ENCODE data around the gene IRAK2. TPM values are rescaled to one million over a fixed set of nuclear protein-coding genes. Genes with fewer than 3 reads are reported as not detected.

Gene IRAK2
- total RNA-seq, 4 donors from 2014 or later = 1.5 to 10.8 (median 4.7) TPM

GRCh38 chr3:10289787-10290355 lies 125.2 kb downstream of the IRAK2 start:
- Histone ChIP-seq H3K27me3 (no peaks in the 10 kb centered on the region), H3K9me3 (no peaks in the 10 kb centered on the region), H3K4me3 (no peak overlapping the region), H3K4me1 (peaks cover 0 to 10% (median 0%) of the 10 kb centered on the region in 4 donors), H3K36me3 (peaks cover 0 to 67% (median 0%) of the 10 kb centered on the region in 3 donors), H3K27ac (no peak overlapping the region)
- DNase-seq (ENCODE audit: low spot score in 2 of 2) = no peak
- no peak for TF ChIP-seq EP300 (IDR thresholded peaks at IDR 0.05)
- TF ChIP-seq, protein P1, sequence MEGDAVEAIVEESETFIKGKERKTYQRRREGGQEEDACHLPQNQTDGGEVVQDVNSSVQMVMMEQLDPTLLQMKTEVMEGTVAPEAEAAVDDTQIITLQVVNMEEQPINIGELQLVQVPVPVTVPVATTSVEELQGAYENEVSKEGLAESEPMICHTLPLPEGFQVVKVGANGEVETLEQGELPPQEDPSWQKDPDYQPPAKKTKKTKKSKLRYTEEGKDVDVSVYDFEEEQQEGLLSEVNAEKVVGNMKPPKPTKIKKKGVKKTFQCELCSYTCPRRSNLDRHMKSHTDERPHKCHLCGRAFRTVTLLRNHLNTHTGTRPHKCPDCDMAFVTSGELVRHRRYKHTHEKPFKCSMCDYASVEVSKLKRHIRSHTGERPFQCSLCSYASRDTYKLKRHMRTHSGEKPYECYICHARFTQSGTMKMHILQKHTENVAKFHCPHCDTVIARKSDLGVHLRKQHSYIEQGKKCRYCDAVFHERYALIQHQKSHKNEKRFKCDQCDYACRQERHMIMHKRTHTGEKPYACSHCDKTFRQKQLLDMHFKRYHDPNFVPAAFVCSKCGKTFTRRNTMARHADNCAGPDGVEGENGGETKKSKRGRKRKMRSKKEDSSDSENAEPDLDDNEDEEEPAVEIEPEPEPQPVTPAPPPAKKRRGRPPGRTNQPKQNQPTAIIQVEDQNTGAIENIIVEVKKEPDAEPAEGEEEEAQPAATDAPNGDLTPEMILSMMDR (IDR thresholded peaks at IDR 0.05) = no peak
- TF ChIP-seq POLR2A (IDR thresholded peaks at IDR 0.05) = no peak
- 76 to 89% methylated on average over 7 to 9 of the region's 9 CpGs for WGBS, 2 donors

DNA sequence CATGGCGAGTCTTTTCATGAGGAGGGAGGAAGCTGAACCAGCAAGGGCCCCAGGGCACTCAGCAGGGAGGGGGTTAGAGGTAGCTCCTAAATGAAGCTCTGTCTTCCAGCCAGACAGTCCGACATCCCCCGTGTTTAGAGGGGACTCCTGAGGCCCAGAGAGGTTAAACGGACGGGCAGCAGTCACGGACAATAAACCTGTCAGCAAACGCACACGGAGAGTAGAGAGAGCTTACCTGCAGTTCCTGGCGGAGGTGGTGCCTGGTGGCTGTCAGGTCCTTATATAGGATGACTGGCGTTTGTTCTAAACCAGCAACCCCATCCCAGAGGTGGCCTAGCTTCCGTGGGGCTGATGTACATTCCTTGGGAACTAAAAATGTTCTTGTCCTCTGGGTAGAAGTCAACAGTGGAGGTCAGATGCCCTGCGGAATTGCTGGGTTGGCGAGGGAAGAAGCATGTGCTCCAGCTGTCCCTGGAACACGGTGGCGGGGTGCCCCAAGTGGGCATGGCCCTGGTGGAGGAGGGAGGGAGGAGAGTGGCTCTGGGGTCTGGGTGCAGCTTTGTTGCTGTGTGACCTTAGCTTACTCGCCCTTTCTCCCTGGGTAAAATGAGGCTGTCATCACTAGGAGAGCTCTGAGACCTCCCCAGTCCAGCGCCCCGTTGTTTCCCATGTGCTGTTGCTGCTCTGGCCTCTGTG lies 125.9 kb downstream of the IRAK2 start:
- 47 to 53% methylated on average over 18 of the region's 18 CpGs for WGBS, 2 donors
- no peaks in the 10 kb centered on the region for H3K9me3 ChIP-seq

DNA sequence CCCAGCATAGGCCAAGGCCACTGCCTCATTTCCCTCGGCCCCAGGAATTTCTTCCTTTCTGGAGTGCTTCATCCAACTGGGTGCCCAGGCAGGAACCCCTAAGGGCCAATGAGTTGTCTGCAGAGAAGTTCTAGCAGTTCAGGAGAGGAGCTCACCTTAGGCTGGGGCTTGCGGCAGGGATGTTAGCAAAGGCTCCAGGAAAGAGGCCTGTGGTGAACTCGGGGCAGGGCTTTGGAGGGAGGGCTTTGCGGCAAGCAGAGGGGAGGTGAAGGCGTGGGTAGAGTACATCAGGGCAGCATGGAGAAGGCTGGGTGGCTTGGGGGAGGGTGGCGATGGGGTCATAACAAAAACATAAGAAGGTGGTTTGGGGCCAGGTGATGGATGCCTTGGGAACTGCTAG lies 126.9 kb downstream of the IRAK2 start:
- Histone ChIP-seq H3K27ac (no peak overlapping the region), H3K27me3 (no peaks in the 10 kb centered on the region), H3K9me3 (no peaks in the 10 kb centered on the region), H3K4me3 (no peak overlapping the region), H3K4me1 (peaks cover 0 to 10% (median 0%) of the 10 kb centered on the region in 4 donors), H3K36me3 (peaks cover 0 to 65% (median 0%) of the 10 kb centered on the region in 3 donors)
- WGBS, 2 donors = 91 to 93% methylated on average over 6 of the region's 6 CpGs
- no peak for DNase-seq (ENCODE audit: low spot score in 2 of 2)
- TF ChIP-seq, protein P1 (IDR thresholded peaks at IDR 0.05) = no peak
- TF ChIP-seq EP300 (IDR thresholded peaks at IDR 0.05) (no peak), POLR2A (IDR thresholded peaks at IDR 0.05) (no peak)

More for the DNA sequence above, 125.9 kb downstream of the IRAK2 start:
- peaks cover 0 to 10% (median 0%) of the 10 kb centered on the region in 4 donors for H3K4me1 ChIP-seq
- no peak overlapping the region for H3K27ac ChIP-seq
- no peaks in the 10 kb centered on the region for H3K27me3 ChIP-seq
- TF ChIP-seq EP300 (IDR thresholded peaks at IDR 0.05) (no peak), POLR2A (IDR thresholded peaks at IDR 0.05) (no peak)
- TF ChIP-seq, protein P1 (IDR thresholded peaks at IDR 0.05) = no peak
- DNase-seq (ENCODE audit: low spot score in 2 of 2) = no peak
- no peak overlapping the region for H3K4me3 ChIP-seq
- peaks cover 0 to 62% (median 0%) of the 10 kb centered on the region in 3 donors for H3K36me3 ChIP-seq

- Histone ChIP-seq H3K4me1 (peaks cover 0 to 4% (median 0%) of the 10 kb centered on the region in 4 donors), H3K27me3 (no peaks in the 10 kb centered on the region), H3K27ac (no peak within 1 kb of the TSS), H3K36me3 (peaks cover 0 to 70% (median 0%) of the 10 kb centered on the region in 3 donors), H3K9me3 (no peaks in the 10 kb centered on the region), H3K4me3 (no peak within 1 kb of the TSS)
- DNase-seq (ENCODE audit: low spot score in 2 of 2) = no peak
- WGBS, 2 donors = 77 to 83% methylated on average over 12 of the region's 12 CpGs
- TF ChIP-seq EP300 (IDR thresholded peaks at IDR 0.05) (no peak), POLR2A (IDR thresholded peaks at IDR 0.05) (no peak)
- TF ChIP-seq, protein P1 (IDR thresholded peaks at IDR 0.05) = no peak
These were observed 128.0 kb downstream of the IRAK2 start, which contains the start of gene GHRL for GRCh38 chr3:10292505-10293419. TSS of gene GHRL (minus strand) at chr3:10292947. CDS start at chr3:10290180, 2,767 bp downstream.

Small RNA genes within 50 kb of the gene (small RNA-seq; reads per million reads assigned to genes)
- gene RF02126 = not detected

Other genes with a start within 250 kb of the IRAK2 start
- gene IL17RC, start 247.8 kb upstream of the IRAK2 start, total RNA-seq = 10 to 100 TPM; 60.4 to 68.4 (median 65.1) TPM
- 10 to 100 TPM; 18.2 to 54.9 (median 27.5) TPM for gene CRELD1, start 231.1 kb upstream of the IRAK2 start, total RNA-seq
- gene PRRT3, start 212.5 kb upstream of the IRAK2 start, total RNA-seq = 1 to 10 TPM; 2.2 to 3.3 (median 2.7) TPM
- 10 to 100 TPM; 16.1 to 30.6 (median 25.1) TPM for gene EMC3, start 178.1 kb upstream of the IRAK2 start, total RNA-seq
- gene FANCD2, start 138.5 kb upstream of the IRAK2 start, total RNA-seq = 10 to 100 TPM in 2 of 4 donors, 1 to 10 TPM in 2; 2.0 to 13.7 (median 7.6) TPM
- not detected for gene FANCD2OS, start 56.7 kb upstream of the IRAK2 start, total RNA-seq
- 10 to 100 TPM; 50.2 to 97.5 (median 77.5) TPM for gene BRK1, start 49.2 kb upstream of the IRAK2 start, total RNA-seq
- 10 to 100 TPM; 24.0 to 45.9 (median 37.0) TPM for gene VHL, start 23.1 kb upstream of the IRAK2 start, total RNA-seq
- gene TATDN2, start 83.5 kb downstream of the IRAK2 start, total RNA-seq = 10 to 100 TPM; 21.2 to 28.9 (median 28.5) TPM
- gene GHRL, start 128.0 kb downstream of the IRAK2 start, total RNA-seq = 1 to 10 TPM in 2 of 4 donors, under 1 TPM in 1, not detected in 1; 0.60 to 3.7 (median 2.9) TPM
- gene SEC13, start 156.2 kb downstream of the IRAK2 start, total RNA-seq = 100 to 1,000 TPM in 1 of 4 donors, 10 to 100 TPM in 3; 59.2 to 120 (median 94.5) TPM